ENCODE results near the gene ZNF423. TPM values are rescaled to one million over a fixed set of nuclear protein-coding genes. Genes with fewer than 3 reads are reported as not detected.

Gene ZNF423
- total and polyA plus RNA-seq, 3 experiments from 2014 or later: not detected

DNA sequence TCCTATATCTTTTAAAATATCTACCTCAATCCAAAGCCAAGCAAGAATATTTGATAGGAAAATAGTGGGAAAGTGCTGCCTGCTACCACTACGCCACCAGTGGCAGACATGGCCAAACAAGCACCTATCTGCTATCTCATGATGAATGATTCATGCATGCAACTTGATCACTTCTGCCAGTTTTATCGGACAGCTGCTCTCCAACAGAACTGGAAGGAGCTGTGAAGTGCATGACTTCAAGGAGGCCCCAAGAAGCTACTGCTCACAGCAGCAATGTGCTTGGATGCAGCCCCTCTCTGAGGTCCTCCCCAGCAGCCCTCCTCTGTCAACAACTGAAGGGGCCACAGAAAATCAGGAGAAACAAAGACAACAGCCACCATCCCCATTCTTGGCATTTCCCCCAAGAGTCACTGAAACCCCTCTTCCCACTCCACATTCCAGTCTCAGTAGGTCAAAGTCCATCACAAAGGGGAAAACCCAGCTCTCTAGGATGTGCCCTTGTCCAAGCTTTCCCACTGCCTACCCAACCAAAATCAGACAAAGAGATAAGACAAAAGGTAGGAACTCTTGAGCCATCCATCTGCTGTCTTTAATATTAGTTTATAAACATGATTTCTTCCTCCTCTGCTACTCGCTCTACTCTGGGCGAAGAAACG is 267.1 kb downstream of the ZNF423 start:
- Mint-ChIP-seq H3K27ac (peak overlapping the region in 1 of 8 donors; percentile 78), H3K36me3 (no peaks in the 10 kb centered on the region), H3K4me3 (no peak overlapping the region), H3K4me1 (peaks cover 0 to 7% (median 0%) of the 10 kb centered on the region in 3 donors), H3K27me3 (peaks cover 2 to 18% of the 10 kb centered on the region in 2 donors), H3K9me3 (no peaks in the 10 kb centered on the region)
- H3K9me3 ChIP-seq (ENCODE audit: low read length): no peaks in the 10 kb centered on the region
- CTCF ChIA-PET: no interaction called here
- H3K36me3 ChIP-seq (ENCODE audit: insufficient read depth, low read length): no peaks in the 10 kb centered on the region
- H3K27me3 ChIP-seq (ENCODE audit: insufficient read depth, low read length, poor library complexity, severe bottlenecking): no peaks in the 10 kb centered on the region
- DNase-seq: no peak
- H3K4me3 ChIP-seq (ENCODE audit: low read length): no peak overlapping the region
- POLR2A ChIA-PET: no interaction called here
- peaks cover 5% of the 10 kb centered on the region for H3K4me1 ChIP-seq (ENCODE audit: insufficient read depth, low read length)
- H3K27ac ChIP-seq (ENCODE audit: low read depth, low read length): no peak overlapping the region

GRCh38 chr16:49588026-49588425 is 267.9 kb downstream of the ZNF423 start:
- Mint-ChIP-seq H3K27me3 (peaks cover 0 to 18% of the 10 kb centered on the region in 2 donors), H3K9me3 (no peaks in the 10 kb centered on the region), H3K4me3 (no peak overlapping the region), H3K27ac (no peak overlapping the region), H3K36me3 (no peaks in the 10 kb centered on the region), H3K4me1 (peaks cover 0 to 7% (median 0%) of the 10 kb centered on the region in 3 donors)
- Histone ChIP-seq H3K27ac (ENCODE audit: low read depth, low read length) (no peak overlapping the region), H3K9me3 (ENCODE audit: low read length) (no peaks in the 10 kb centered on the region), H3K4me1 (ENCODE audit: insufficient read depth, low read length) (peaks cover 3% of the 10 kb centered on the region), H3K36me3 (ENCODE audit: insufficient read depth, low read length) (no peaks in the 10 kb centered on the region), H3K27me3 (ENCODE audit: insufficient read depth, low read length, poor library complexity, severe bottlenecking) (no peaks in the 10 kb centered on the region), H3K4me3 (ENCODE audit: low read length) (no peak overlapping the region)
- no peak for DNase-seq
- ChIA-PET POLR2A (no interaction called here), CTCF (no interaction called here)

DNA sequence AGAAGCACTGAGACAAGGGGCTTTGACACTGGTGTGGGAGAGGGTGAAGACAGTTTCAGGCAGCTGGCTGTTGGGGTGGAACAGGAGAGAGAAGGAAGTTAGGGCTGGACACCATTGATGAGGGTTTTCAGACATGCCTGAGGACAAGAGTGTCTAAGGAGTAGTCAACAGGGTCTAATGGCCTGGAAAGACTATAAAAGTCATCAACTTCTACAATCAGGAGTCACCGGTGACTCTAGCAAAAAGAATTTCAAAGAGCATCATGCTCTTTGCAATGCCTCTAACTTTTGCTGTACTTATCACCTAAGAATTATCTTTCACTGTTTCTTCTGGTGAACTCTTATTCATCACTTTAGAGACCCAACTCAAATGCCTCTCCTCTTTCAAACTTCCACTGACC is 268.4 kb downstream of the ZNF423 start:
- peaks cover 0 to 3% (median 0%) of the 10 kb centered on the region in 3 donors for H3K4me1 Mint-ChIP-seq
- H3K27me3 Mint-ChIP-seq: peaks cover 0 to 13% of the 10 kb centered on the region in 2 donors
- Histone ChIP-seq H3K9me3 (ENCODE audit: low read length) (no peaks in the 10 kb centered on the region), H3K27ac (ENCODE audit: low read depth, low read length) (no peak overlapping the region), H3K4me1 (ENCODE audit: insufficient read depth, low read length) (no peaks in the 10 kb centered on the region), H3K27me3 (ENCODE audit: insufficient read depth, low read length, poor library complexity, severe bottlenecking) (no peaks in the 10 kb centered on the region), H3K36me3 (ENCODE audit: insufficient read depth, low read length) (no peaks in the 10 kb centered on the region), H3K4me3 (ENCODE audit: low read length) (no peak overlapping the region)
- peak overlapping the region in 1 of 8 donors; percentile 4 for H3K27ac Mint-ChIP-seq
- no peaks in the 10 kb centered on the region for H3K36me3 Mint-ChIP-seq
- H3K9me3 Mint-ChIP-seq: no peaks in the 10 kb centered on the region
- no peak for DNase-seq
- POLR2A ChIA-PET: no interaction called here
- CTCF ChIA-PET: no interaction called here
- no peak overlapping the region for H3K4me3 Mint-ChIP-seq

- H3K27ac Mint-ChIP-seq: no peak overlapping the region
- no peak for DNase-seq
- no peaks in the 10 kb centered on the region for H3K36me3 Mint-ChIP-seq
- H3K36me3 ChIP-seq (ENCODE audit: insufficient read depth, low read length): no peaks in the 10 kb centered on the region
- H3K27me3 ChIP-seq (ENCODE audit: insufficient read depth, low read length, poor library complexity, severe bottlenecking): no peaks in the 10 kb centered on the region
- no peaks in the 10 kb centered on the region for H3K9me3 ChIP-seq (ENCODE audit: low read length)
- H3K27me3 Mint-ChIP-seq: peaks cover 0 to 12% of the 10 kb centered on the region in 2 donors
- no peaks in the 10 kb centered on the region for H3K4me1 ChIP-seq (ENCODE audit: insufficient read depth, low read length)
- H3K27ac ChIP-seq (ENCODE audit: low read depth, low read length): no peak overlapping the region
- no peaks in the 10 kb centered on the region for H3K9me3 Mint-ChIP-seq
- POLR2A ChIA-PET: no interaction called here
- H3K4me3 Mint-ChIP-seq: peak overlapping the region in 1 of 7 donors; percentile 48
- H3K4me1 Mint-ChIP-seq: no peaks in the 10 kb centered on the region
- CTCF ChIA-PET: no interaction called here
- no peak overlapping the region for H3K4me3 ChIP-seq (ENCODE audit: low read length)
Observed at GRCh38 chr16:49586466-49587450, 269.2 kb downstream of the ZNF423 start.

GRCh38 chr16:49585143-49585832 is 270.6 kb downstream of the ZNF423 start:
- no peaks in the 10 kb centered on the region for H3K4me1 Mint-ChIP-seq
- Histone ChIP-seq H3K9me3 (ENCODE audit: low read length) (no peaks in the 10 kb centered on the region), H3K4me3 (ENCODE audit: low read length) (no peak overlapping the region), H3K4me1 (ENCODE audit: insufficient read depth, low read length) (no peaks in the 10 kb centered on the region), H3K36me3 (ENCODE audit: insufficient read depth, low read length) (no peaks in the 10 kb centered on the region), H3K27ac (ENCODE audit: low read depth, low read length) (no peak overlapping the region), H3K27me3 (ENCODE audit: insufficient read depth, low read length, poor library complexity, severe bottlenecking) (no peaks in the 10 kb centered on the region)
- ChIA-PET POLR2A (no interaction called here), CTCF (no interaction called here)
- H3K27me3 Mint-ChIP-seq: peaks cover 0 to 12% of the 10 kb centered on the region in 2 donors
- H3K36me3 Mint-ChIP-seq: no peaks in the 10 kb centered on the region
- H3K4me3 Mint-ChIP-seq: no peak overlapping the region
- no peak overlapping the region for H3K27ac Mint-ChIP-seq
- DNase-seq: no peak
- no peaks in the 10 kb centered on the region for H3K9me3 Mint-ChIP-seq

GRCh38 chr16:49583911-49584310 is 272.0 kb downstream of the ZNF423 start:
- no peak overlapping the region for H3K4me3 ChIP-seq (ENCODE audit: low read length)
- Mint-ChIP-seq H3K27ac (peak overlapping the region in 1 of 8 donors; percentile 71), H3K27me3 (peaks cover 0 to 12% of the 10 kb centered on the region in 2 donors), H3K9me3 (no peaks in the 10 kb centered on the region), H3K4me1 (no peaks in the 10 kb centered on the region), H3K4me3 (no peak overlapping the region), H3K36me3 (no peaks in the 10 kb centered on the region)
- H3K9me3 ChIP-seq (ENCODE audit: low read length): no peaks in the 10 kb centered on the region
- H3K4me1 ChIP-seq (ENCODE audit: insufficient read depth, low read length): no peaks in the 10 kb centered on the region
- no peak overlapping the region for H3K27ac ChIP-seq (ENCODE audit: low read depth, low read length)
- ChIA-PET POLR2A (no interaction called here), CTCF (interaction anchor here (1.9 kb wide), 1 partner anchor 9 kb away, joined by 7 read pairs; no protein-coding TSS in a partner anchor)
- DNase-seq: no peak
- H3K36me3 ChIP-seq (ENCODE audit: insufficient read depth, low read length): no peaks in the 10 kb centered on the region
- H3K27me3 ChIP-seq (ENCODE audit: insufficient read depth, low read length, poor library complexity, severe bottlenecking): no peaks in the 10 kb centered on the region

DNA sequence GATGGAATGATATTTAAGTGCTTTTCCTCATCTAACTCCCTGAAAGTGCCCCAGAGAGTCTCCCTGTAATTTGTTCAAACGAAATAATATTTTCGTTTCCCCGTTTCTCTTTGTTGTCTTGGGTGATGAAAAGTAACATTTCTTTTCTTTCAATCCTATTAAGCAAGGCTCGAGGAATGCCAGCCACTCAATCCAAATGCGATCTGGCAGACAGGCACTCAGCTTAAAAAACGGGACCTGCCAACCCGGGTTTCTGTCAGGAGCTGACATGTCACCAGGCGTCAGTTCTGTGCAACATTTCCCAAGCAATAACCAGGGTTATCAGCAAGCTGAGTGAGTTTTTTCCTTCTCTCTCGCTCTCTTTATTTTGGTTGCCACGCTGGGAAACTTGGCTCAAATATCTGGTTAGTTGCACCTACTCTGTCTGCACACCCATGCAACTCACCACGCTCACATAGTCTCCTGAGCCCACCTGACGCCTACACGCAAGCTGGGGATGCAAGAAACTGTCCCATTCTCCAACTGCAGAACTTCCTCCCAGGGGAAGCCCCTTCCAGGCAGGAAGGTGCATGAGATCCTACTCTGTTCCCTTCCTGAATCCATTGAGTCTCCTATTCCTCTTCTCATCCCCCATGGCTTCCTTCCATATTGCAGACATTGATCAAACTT is 274.1 kb downstream of the ZNF423 start:
- Mint-ChIP-seq H3K4me3 (no peak overlapping the region), H3K36me3 (no peaks in the 10 kb centered on the region), H3K4me1 (no peaks in the 10 kb centered on the region), H3K27ac (peak overlapping the region in 1 of 8 donors; percentile 83), H3K9me3 (no peaks in the 10 kb centered on the region), H3K27me3 (peaks cover 0 to 6% of the 10 kb centered on the region in 2 donors)
- H3K27ac ChIP-seq (ENCODE audit: low read depth, low read length): no peak overlapping the region
- H3K27me3 ChIP-seq (ENCODE audit: insufficient read depth, low read length, poor library complexity, severe bottlenecking): no peaks in the 10 kb centered on the region
- H3K36me3 ChIP-seq (ENCODE audit: insufficient read depth, low read length): no peaks in the 10 kb centered on the region
- no peak for DNase-seq
- H3K9me3 ChIP-seq (ENCODE audit: low read length): no peaks in the 10 kb centered on the region
- no peak overlapping the region for H3K4me3 ChIP-seq (ENCODE audit: low read length)
- ChIA-PET CTCF (no interaction called here), POLR2A (no interaction called here)
- H3K4me1 ChIP-seq (ENCODE audit: insufficient read depth, low read length): no peaks in the 10 kb centered on the region

All from CD8-positive, alpha-beta memory T cell (primary cell).